SK-N-SH (cell line): Measurements from ENCODE around the gene ZHX3. TPM values are rescaled to one million over a fixed set of nuclear protein-coding genes. Genes with fewer than 3 reads are reported as not detected.

Source experiments
- CTCF ChIA-PET: fragments of 300-600, 350-600 bp; formaldehyde crosslinking; extraction: SDS; loops from one replicate; lab custom pipeline; 2021; lab: Yijun Ruan, JAX
- POLR2A ChIA-PET: fragments of 350-600 bp; sonication (Branson Sonifier 250); formaldehyde crosslinking; extraction: SDS; loops from one replicate; lab custom pipeline; 2020; ENCODE audit warnings: antibody characterized with exemption, inconsistent platforms; lab: Yijun Ruan, JAX
- DNase-seq: peaks from one replicate; pipeline ENCODE4 v3.0.0; 2012
- H2AFZ ChIP-seq: fragments of 200-600 bp; sonication (generic); 2 replicates; pipeline ENCODE4 v1.8.1; 2016; ENCODE audit warnings: antibody characterized with exemption, mild to moderate bottlenecking, low read depth
- H3F3A ChIP-seq: fragments of 200-600 bp; sonication (generic); replicated peaks from 2 replicates; pipeline ENCODE3; 2016; ENCODE audit warnings: antibody characterized with exemption, mild to moderate bottlenecking; ENCODE audit not compliant: insufficient read depth
- H3K27ac ChIP-seq, 2 experiments: fragments of 200-500 bp in 1 of 2; fragments of 200-600 bp in 1 of 2; sonication (Bioruptor generic) in 1 of 2; sonication (generic), shearing (Covaris generic) in 1 of 2; 2 replicates each; pipeline versions ENCODE4 v1.5.1 to v1.6.1; 2014 to 2016; ENCODE audit warnings: low read depth in 2 of 2, inconsistent platforms in 1 of 2, low read length in 1 of 2, mild to moderate bottlenecking in 1 of 2, mixed read lengths in 1 of 2
- H3K27me3 ChIP-seq: fragments of 200-600 bp; sonication (generic), shearing (Covaris generic); 2 replicates; pipeline ENCODE4 v1.6.1; 2016; ENCODE audit warnings: mixed run types; ENCODE audit not compliant: insufficient read depth
- H3K36me3 ChIP-seq, 2 experiments: fragments of 200-500 bp in 1 of 2; fragments of 200-600 bp in 1 of 2; sonication (Bioruptor generic) in 1 of 2; sonication (generic) in 1 of 2; replicated peaks in 1 of 2; 2 replicates each; pipeline versions ENCODE3 to v1.5.1; 2014 to 2016; ENCODE audit warnings: low read length in 1 of 2, mild to moderate bottlenecking in 1 of 2; ENCODE audit not compliant: insufficient read depth in 2 of 2, control insufficient read depth in 1 of 2
- H3K4me1 ChIP-seq, 2 experiments: fragments of 200-500 bp in 1 of 2; fragments of 200-600 bp in 1 of 2; sonication (Bioruptor generic) in 1 of 2; sonication (generic), shearing (Covaris generic) in 1 of 2; 2 replicates each; pipeline versions ENCODE4 v1.5.1 to v1.6.1; 2014 to 2016; ENCODE audit warnings: low read depth in 1 of 2, low read length in 1 of 2, mixed run types in 1 of 2; ENCODE audit not compliant: insufficient read depth in 2 of 2, control insufficient read depth in 1 of 2
- H3K4me2 ChIP-seq: fragments of 200-600 bp; sonication (generic), shearing (Covaris generic); 2 replicates; pipeline ENCODE4 v1.6.1; 2017; ENCODE audit warnings: mixed run types
- H3K4me3 ChIP-seq, 2 experiments: fragments of 200-500 bp in 1 of 2; fragments of 200-600 bp in 1 of 2; sonication (Bioruptor generic) in 1 of 2; sonication (generic), shearing (Covaris generic) in 1 of 2; 2 replicates each; pipeline versions ENCODE4 v1.5.1 to v1.8.1; 2014 to 2016; ENCODE audit warnings: low read depth in 2 of 2, inconsistent platforms in 1 of 2, low read length in 1 of 2, mild to moderate bottlenecking in 1 of 2, mixed read lengths in 1 of 2, moderate library complexity in 1 of 2
- H3K79me2 ChIP-seq: fragments of 200-600 bp; sonication (generic); 2 replicates; pipeline ENCODE4 v1.8.1; 2017; ENCODE audit warnings: mild to moderate bottlenecking; ENCODE audit not compliant: insufficient read depth
- H3K9ac ChIP-seq: fragments of 200-600 bp; sonication (generic); 2 replicates; pipeline ENCODE4 v1.6.1; 2017; ENCODE audit warnings: mixed run types
- H3K9me2 ChIP-seq: fragments of 200-600 bp; sonication (generic); 2 replicates; pipeline ENCODE4 v1.6.1; 2017; ENCODE audit warnings: mixed run types
- H3K9me3 ChIP-seq: fragments of 200-600 bp; sonication (generic); 2 replicates; pipeline ENCODE4 v1.6.1; 2017; ENCODE audit warnings: mixed run types, mild to moderate bottlenecking, moderate library complexity
- H4K20me1 ChIP-seq: fragments of 200-600 bp; sonication (generic); 2 replicates; pipeline ENCODE4 v1.6.1; 2017; ENCODE audit warnings: mild to moderate bottlenecking, mixed run types; ENCODE audit not compliant: insufficient read depth
- CHD2 ChIP-seq: fragments of 150-350 bp; IDR thresholded peaks from 2 replicates; pipeline ENCODE4 v1.6.1; 2018; ENCODE audit warnings: low read length; ENCODE audit not compliant: partially characterized antibody
- CTCF ChIP-seq: fragments of 200-600 bp; sonication (generic); IDR thresholded peaks from 2 replicates; pipeline ENCODE4 v1.6.1; 2017; ENCODE audit warnings: antibody characterized with exemption, mild to moderate bottlenecking, moderate library complexity
- EP300 ChIP-seq, 2 experiments: IDR thresholded peaks; 2 replicates each; pipeline versions ENCODE4 v1.4.0 to v1.6.1; 2012; ENCODE audit warnings: borderline replicate concordance in 1 of 2, low read depth in 1 of 2, low read length in 1 of 2
- FOSL2 ChIP-seq: IDR thresholded peaks from 2 replicates; pipeline ENCODE4 v1.4.0; 2012; ENCODE audit warnings: low read depth, mild to moderate bottlenecking, moderate library complexity, borderline replicate concordance
- FOXJ3 ChIP-seq: sonication (generic); formaldehyde crosslinking; IDR thresholded peaks from 2 replicates; pipeline ENCODE4 v1.5.1; 2020; ENCODE audit warnings: mild to moderate bottlenecking, missing genetic modification reagents
- GATA2 ChIP-seq: sonication (generic); formaldehyde crosslinking; IDR thresholded peaks from 2 replicates; pipeline ENCODE4 v1.5.0; 2020; ENCODE audit warnings: mild to moderate bottlenecking, missing genetic modification reagents
- IRF3 ChIP-seq: fragments of 150-350 bp; IDR thresholded peaks from 2 replicates; pipeline ENCODE4 v1.6.1; 2016; ENCODE audit warnings: mild to moderate bottlenecking, low read depth, low read length
- JUND ChIP-seq: IDR thresholded peaks from 2 replicates; pipeline ENCODE4 v1.4.0; 2012
- MEF2A ChIP-seq: IDR thresholded peaks from 2 replicates; pipeline ENCODE4 v1.4.0; 2012; ENCODE audit warnings: low read depth, borderline replicate concordance
- MXI1 ChIP-seq: IDR thresholded peaks from 2 replicates; pipeline ENCODE4 v1.6.1; 2012; ENCODE audit warnings: mild to moderate bottlenecking, low read depth, low read length, improper control_type of control experiment
- NFIC ChIP-seq: IDR thresholded peaks from 2 replicates; pipeline ENCODE4 v1.4.0; 2012; ENCODE audit warnings: borderline replicate concordance
- NRF1 ChIP-seq: IDR thresholded peaks from 2 replicates; pipeline ENCODE4 v1.6.1; 2012; ENCODE audit warnings: low read depth, mild to moderate bottlenecking, low read length
- POLR2AphosphoS5 ChIP-seq: IDR thresholded peaks from 2 replicates; pipeline ENCODE4 v1.6.1; 2012; ENCODE audit warnings: low read depth, low read length
- RCOR1 ChIP-seq: fragments of 150-350 bp; IDR thresholded peaks from 2 replicates; pipeline ENCODE4 v1.6.1; 2017; ENCODE audit warnings: antibody characterized with exemption, low read length
- REST ChIP-seq: IDR thresholded peaks from 2 replicates; pipeline ENCODE4 v1.6.1; 2012; ENCODE audit warnings: mild to moderate bottlenecking, low read depth, low read length, moderate library complexity
- RFX5 ChIP-seq: IDR thresholded peaks from 2 replicates; pipeline ENCODE4 v1.6.1; 2012; ENCODE audit warnings: mild to moderate bottlenecking, improper control_type of control experiment, low read length
- RXRA ChIP-seq: IDR thresholded peaks from 2 replicates; pipeline ENCODE4 v1.4.0; 2012; ENCODE audit warnings: low read depth, mild to moderate bottlenecking, borderline replicate concordance
- TCF12 ChIP-seq: IDR thresholded peaks from 2 replicates; pipeline ENCODE4 v1.4.0; 2012
- USF2 ChIP-seq: fragments of 150-350 bp; IDR thresholded peaks from 2 replicates; pipeline ENCODE4 v1.6.1; 2017; ENCODE audit warnings: antibody characterized with exemption, low read length, low read depth, borderline replicate concordance
- ZBTB33 ChIP-seq: IDR thresholded peaks from 2 replicates; pipeline ENCODE4 v1.4.0; 2012; ENCODE audit warnings: low read depth, borderline replicate concordance
- WGBS: methylation state at CpG from one replicate; pipeline ENCODE4 v1.1.6; 2017; ENCODE audit warnings: low lambda C conversion rate; 5-methylcytosine and 5-hydroxymethylcytosine counted together
- polyA plus RNA-seq, 3 experiments: library from polyadenylated mRNA; depleted of rRNA; stranded (reverse); fragments of >200 nt; gene quantifications; 2 replicates each; pipeline ENCODE4 v1.2.3, GENCODE V29; 2012

The ZHX3 gene
- polyA plus RNA-seq, 1 of the 3 experiments (the other 2 are of a cell fraction), result 6.0 TPM

GRCh38 chr20:41225091-41225490 lies 92.4 kb downstream of the ZHX3 start:
- DNase-seq, result no peak
- Histone ChIP-seq H3K4me1 (peaks cover 0 to 14% of the 10 kb centered on the region in 2 experiments; a peak in 3 of 4 replicates), H2AFZ (no peak overlapping the region), H3K4me3 (no peak overlapping the region), H4K20me1 (no peaks in the 10 kb centered on the region), H3K9ac (no peak overlapping the region), H3K9me3 (no peaks in the 10 kb centered on the region), H3K27me3 (no peaks in the 10 kb centered on the region), H3F3A (no peaks in the 10 kb centered on the region), H3K36me3 (no peaks in the 10 kb centered on the region), H3K27ac (no peak overlapping the region), H3K9me2 (no peaks in the 10 kb centered on the region), H3K4me2 (no peak overlapping the region), H3K79me2 (no peaks in the 10 kb centered on the region; the same call in 1 of the 2 replicates)
- TF ChIP-seq EP300 (IDR thresholded peaks at IDR 0.05; ENCODE audit: borderline replicate concordance in 1 of 2, low read depth in 1 of 2, low read length in 1 of 2) (no peak), RFX5 (no peak), JUND (no peak), FOSL2 (no peak), CHD2 (no peak), IRF3 (no peak), USF2 (no peak), RCOR1 (no peak), NFIC (no peak), CTCF (no peak), TCF12 (no peak), GATA2 (CRISPR knock-in tag) (no peak), MEF2A (no peak), MXI1 (no peak), RXRA (no peak), ZBTB33 (no peak), POLR2AphosphoS5 (no peak), FOXJ3 (CRISPR knock-in tag) (no peak), REST (no peak), NRF1 (no peak)
- ChIA-PET CTCF (interaction anchor here (0.6 to 3.4 kb wide), 9 partner anchors 7 to 262 kb away, joined by 3 to 21 read pairs (median 5); partner anchors contain the start of gene LPIN3), POLR2A (no interaction called here)
- 93% methylated on average over 1 of the region's 1 CpG for WGBS
